Naive B cell (primary cell): Measurements from ENCODE around the gene GDAP1L1. TPM values are rescaled to one million over a fixed set of nuclear protein-coding genes. Genes with fewer than 3 reads are reported as not detected.
A peak's percentile ranks its signal among the peaks of the same experiment; 100 is the strongest.
"Not testable (repeated sequence)": the region's sequence is repeated elsewhere in the genome, so short reads cannot be mapped to it uniquely, and the experiment has no call there.

Source experiments
- ATAC-seq, 2 donors: fragments of 150-1000 bp; cut with Tn5 transposase; 2 replicates each; pipeline ENCODE4 v1.10.0; 2021; ENCODE audit warnings: low read depth in 2 of 2, mild to moderate bottlenecking in 2 of 2, moderate library complexity in 2 of 2
- DNase-seq: peaks from one replicate; pipeline ENCODE4 v3.0.0; 2022
- H3K27ac Mint-ChIP-seq, 6 donors: one replicate each; pipeline ENCODE4 v1.8.0; 2020 to 2022; ENCODE audit warnings: mild to moderate bottlenecking in 6 of 6, mixed read lengths in 6 of 6, moderate library complexity in 5 of 6, inconsistent platforms in 2 of 6
- H3K27me3 Mint-ChIP-seq, 3 donors: one replicate each; pipeline ENCODE4 v1.8.0; 2021 to 2022; ENCODE audit warnings: mixed read lengths in 3 of 3, mild to moderate bottlenecking in 1 of 3
- H3K36me3 Mint-ChIP-seq, 2 donors: one replicate each; pipeline ENCODE4 v1.8.0; 2020 to 2022; ENCODE audit warnings: mixed read lengths in 2 of 2, inconsistent platforms in 1 of 2, mild to moderate bottlenecking in 1 of 2
- H3K4me1 Mint-ChIP-seq, 3 donors: one replicate each; pipeline ENCODE4 v1.8.0; 2020 to 2022; ENCODE audit warnings: mixed read lengths in 3 of 3, inconsistent platforms in 1 of 3, mild to moderate bottlenecking in 1 of 3, moderate library complexity in 1 of 3
- H3K4me3 Mint-ChIP-seq, 8 donors: one replicate each; pipeline ENCODE4 v1.8.0; 2020 to 2022; ENCODE audit warnings: mild to moderate bottlenecking in 8 of 8, mixed read lengths in 8 of 8, moderate library complexity in 8 of 8, inconsistent platforms in 2 of 8
- H3K9me3 Mint-ChIP-seq, 7 donors: one replicate each; pipeline ENCODE4 v1.8.0; 2020 to 2022; ENCODE audit warnings: mixed read lengths in 7 of 7, mild to moderate bottlenecking in 5 of 7, inconsistent platforms in 2 of 7, moderate library complexity in 1 of 7
- polyA plus RNA-seq, 6 donors: library from polyadenylated mRNA; unstranded; fragments of 300-500 nt; fragmentation: Illumina TruSeq; gene quantifications; one replicate each; pipeline ENCODE4 v1.2.3, GENCODE V29; 2021; ENCODE audit warnings: low read depth in 6 of 6

GDAP1L1 gene
- polyA plus RNA-seq, 6 donors from 2014 or later, result not detected

GRCh38 chr20:44302736-44303135 lies 55.6 kb downstream of the GDAP1L1 start:
- Mint-ChIP-seq H3K4me1 (peaks cover 2 to 6% (median 4%) of the 10 kb centered on the region in 3 donors), H3K27me3 (no peaks in the 10 kb centered on the region), H3K27ac (peak overlapping the region in 1 of 6 donors; percentile 26), H3K9me3 (peaks cover 0 to 2% (median 0%) of the 10 kb centered on the region in 7 donors), H3K4me3 (no peak overlapping the region), H3K36me3 (peaks cover 0 to 6% of the 10 kb centered on the region in 2 donors)
- ATAC-seq, result no peak
- no peak for DNase-seq

DNA sequence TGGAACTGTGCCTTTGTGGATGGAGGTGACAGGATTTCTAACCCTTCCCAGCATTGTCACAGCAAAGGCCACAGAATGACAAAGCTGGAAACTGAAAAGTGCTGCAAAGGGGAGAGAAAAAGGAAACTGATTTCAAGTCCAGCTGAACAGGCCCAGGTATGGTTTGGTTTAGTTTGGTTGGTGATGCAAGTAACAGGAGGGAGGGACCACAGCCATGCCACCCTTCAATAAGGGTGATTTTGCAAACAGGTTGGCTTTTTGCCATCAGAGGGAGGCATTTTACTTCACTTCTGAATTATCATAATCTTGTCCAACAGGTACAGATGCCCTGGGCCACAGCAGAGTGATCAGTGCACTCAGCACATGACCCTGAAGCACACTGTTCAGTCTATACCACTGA lies 57.3 kb downstream of the GDAP1L1 start:
- Mint-ChIP-seq H3K4me1 (peaks cover 2 to 8% (median 7%) of the 10 kb centered on the region in 3 donors), H3K36me3 (peaks cover 0 to 6% of the 10 kb centered on the region in 2 donors), H3K9me3 (peaks cover 0 to 2% (median 0%) of the 10 kb centered on the region in 7 donors), H3K4me3 (no peak overlapping the region), H3K27ac (no peak overlapping the region), H3K27me3 (no peaks in the 10 kb centered on the region)
- DNase-seq (no peak), ATAC-seq (no peak)

DNA sequence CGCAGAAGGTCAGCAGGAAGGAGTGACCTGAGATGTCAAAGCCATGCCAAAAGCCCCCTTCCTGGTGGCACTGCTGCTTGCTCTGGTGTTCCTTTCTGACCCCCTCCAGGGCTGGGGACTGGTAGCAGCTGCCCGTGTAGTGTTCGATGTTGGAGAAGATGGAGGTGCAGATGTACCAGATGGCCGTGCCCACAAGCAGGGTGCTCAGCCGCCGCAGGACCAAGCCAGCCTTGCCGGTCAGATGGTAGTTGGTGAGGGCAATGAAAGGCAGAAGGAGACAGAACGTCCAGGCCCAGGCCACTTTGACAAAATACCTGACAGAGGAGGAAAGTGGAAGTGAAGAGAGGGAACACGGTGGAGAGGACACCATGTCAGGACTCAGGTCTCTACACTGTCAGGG lies 59.8 kb downstream of the GDAP1L1 start:
- H3K4me1 Mint-ChIP-seq, result peaks cover 7 to 27% (median 20%) of the 10 kb centered on the region in 3 donors
- no peaks in the 10 kb centered on the region for H3K9me3 Mint-ChIP-seq
- peak overlapping the region in 2 of 8 donors; percentile 58 to 61 for H3K4me3 Mint-ChIP-seq
- ATAC-seq, result no peak
- no peak for DNase-seq
- H3K27me3 Mint-ChIP-seq, result no peaks in the 10 kb centered on the region
- H3K27ac Mint-ChIP-seq, result no peak overlapping the region
- peaks cover 0 to 2% of the 10 kb centered on the region in 2 donors for H3K36me3 Mint-ChIP-seq

- peak overlapping the region; percentile 82 to 98 (median 94) for H3K4me3 Mint-ChIP-seq
- H3K27me3 Mint-ChIP-seq, result peaks cover 0 to 8% (median 3%) of the 10 kb centered on the region in 3 donors
- peaks cover 7 to 27% (median 19%) of the 10 kb centered on the region in 3 donors for H3K4me1 Mint-ChIP-seq
- no peaks in the 10 kb centered on the region for H3K9me3 Mint-ChIP-seq
- no peak for ATAC-seq
- no peak for DNase-seq
- peak overlapping the region in 5 of 6 donors; percentile 70 to 86 (median 79) for H3K27ac Mint-ChIP-seq
- H3K36me3 Mint-ChIP-seq, result no peaks in the 10 kb centered on the region
Observed at GRCh38 chr20:44309763-44310663, 62.9 kb downstream of the GDAP1L1 start.

DNA sequence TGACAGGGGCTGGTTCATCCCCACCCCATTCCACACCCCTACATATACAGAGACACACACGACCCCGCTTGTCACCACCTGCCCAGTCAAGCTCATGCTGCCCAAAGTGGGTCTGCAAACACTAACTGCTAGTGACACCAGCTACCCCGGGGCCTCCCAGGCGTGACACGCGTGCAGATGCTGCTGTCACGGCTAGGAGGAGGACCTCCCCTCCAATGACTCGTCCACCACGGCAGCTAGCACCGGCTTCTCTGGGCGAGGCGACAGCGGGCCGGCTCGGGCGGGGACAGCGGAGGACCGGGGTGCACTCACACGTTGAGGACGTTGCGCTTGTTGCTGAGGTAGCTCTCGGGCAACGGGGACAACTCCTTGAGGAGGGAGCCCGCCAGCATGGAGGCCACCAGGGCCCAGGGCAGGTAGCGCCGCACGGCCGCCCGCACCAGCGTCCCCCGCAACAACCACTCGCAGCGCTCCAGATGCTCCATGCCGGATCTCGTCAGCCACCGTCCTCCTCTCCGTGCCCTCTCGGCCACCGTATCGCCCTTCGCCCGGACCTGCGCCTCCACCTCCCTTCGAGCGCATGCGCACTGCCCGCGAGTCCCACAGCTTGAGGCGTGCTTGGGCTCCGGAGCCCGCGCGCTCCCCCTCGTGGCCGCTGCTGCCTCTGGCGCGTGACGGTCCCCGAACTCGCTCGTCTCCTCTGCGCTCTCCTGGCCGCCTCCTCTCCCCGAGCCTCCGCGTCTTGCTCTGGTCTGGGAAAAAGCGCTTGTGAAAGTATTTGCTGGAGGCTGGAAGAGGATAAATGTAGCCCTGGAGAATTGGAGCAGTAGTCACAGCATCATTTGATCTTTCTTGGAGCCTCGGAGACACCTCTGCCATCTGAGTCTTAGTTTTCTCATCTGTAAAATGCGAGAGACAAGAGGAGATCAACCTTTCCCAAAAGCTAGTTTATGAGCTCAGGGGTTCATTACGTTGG lies 63.8 kb downstream of the GDAP1L1 start, which contains the start of gene FITM2:
Gene FITM2 (minus strand): TSS at position 539 of the 976 bp plus-strand sequence. CDS start 54 bp downstream, at position 485.
- ATAC-seq, result peak; percentile 92 to 93
- Mint-ChIP-seq H3K9me3 (no peaks in the 10 kb centered on the region), H3K4me3 (peak within 1 kb of the TSS; percentile 82 to 98 (median 94)), H3K36me3 (no peaks in the 10 kb centered on the region), H3K27ac (peak within 1 kb of the TSS; percentile 67 to 99 (median 90)), H3K27me3 (peaks cover 0 to 9% (median 3%) of the 10 kb centered on the region in 3 donors), H3K4me1 (peaks cover 7 to 27% (median 19%) of the 10 kb centered on the region in 3 donors)
- peak; percentile 98 for DNase-seq

DNA sequence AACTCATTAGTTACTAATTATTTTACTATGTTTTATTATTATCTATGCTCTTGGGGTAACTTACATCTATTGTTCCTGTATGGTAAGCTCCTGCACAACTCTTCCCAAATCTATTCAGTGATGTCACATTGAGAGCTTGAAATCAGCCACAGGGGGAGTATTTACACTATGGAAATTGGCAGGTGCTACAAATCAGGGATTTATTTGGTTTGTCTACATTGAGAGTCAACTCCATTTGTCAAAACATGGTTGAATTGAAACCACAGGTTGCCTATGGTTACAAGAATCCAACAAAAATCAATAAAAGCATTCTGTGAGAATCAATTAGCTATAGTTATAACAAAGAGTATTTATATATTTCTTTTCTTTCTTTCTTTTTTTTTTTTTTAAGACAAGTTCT lies 67.8 kb downstream of the GDAP1L1 start:
- Mint-ChIP-seq H3K27ac (no peak overlapping the region), H3K4me3 (peak overlapping the region in 1 of 8 donors; percentile 36), H3K36me3 (no peaks in the 10 kb centered on the region), H3K4me1 (peaks cover 7 to 15% (median 12%) of the 10 kb centered on the region in 3 donors), H3K27me3 (peaks cover 8 to 27% (median 11%) of the 10 kb centered on the region in 3 donors), H3K9me3 (no peaks in the 10 kb centered on the region)
- no peak for DNase-seq
- no peak for ATAC-seq

DNA sequence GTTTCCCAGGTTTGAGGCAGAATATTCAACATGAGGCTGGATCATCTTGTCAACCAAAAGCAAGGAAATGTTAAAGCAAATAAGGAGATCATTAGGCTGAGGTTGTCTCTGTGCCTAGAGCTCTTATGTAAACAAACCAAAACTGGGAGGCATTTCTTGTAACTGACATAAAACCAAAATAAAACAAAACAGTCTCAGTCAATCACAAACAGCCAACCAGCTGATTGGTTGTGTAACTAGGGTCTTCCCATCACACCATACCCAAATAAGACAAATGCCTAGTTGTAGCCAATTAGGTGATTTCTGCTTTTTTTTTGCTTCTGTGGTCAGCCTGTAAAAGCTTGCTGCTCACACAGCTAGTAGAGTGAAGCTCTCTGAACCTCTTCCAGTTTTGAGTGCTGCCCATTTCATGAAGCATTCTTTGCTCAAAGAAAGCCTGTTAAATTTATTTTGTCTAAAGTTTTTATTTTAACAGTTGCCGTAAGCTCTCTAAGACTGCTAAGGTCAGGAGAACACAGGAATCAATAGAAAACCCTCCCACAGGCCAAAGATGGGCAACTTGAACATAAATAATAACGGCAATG lies 72.8 kb downstream of the GDAP1L1 start:
- Mint-ChIP-seq H3K4me1 (no peaks in the 10 kb centered on the region), H3K9me3 (peaks cover 0 to 4% (median 0%) of the 10 kb centered on the region in 7 donors), H3K27me3 (peaks cover 6 to 35% (median 18%) of the 10 kb centered on the region in 3 donors), H3K4me3 (no peak overlapping the region), H3K36me3 (no peaks in the 10 kb centered on the region), H3K27ac (no peak overlapping the region)
- ATAC-seq, result no peak
- DNase-seq, result no peak

GRCh38 chr20:44324343-44324742 lies 77.2 kb downstream of the GDAP1L1 start:
- Mint-ChIP-seq H3K27me3 (peaks cover 10 to 38% (median 25%) of the 10 kb centered on the region in 3 donors), H3K9me3 (peaks cover 0 to 4% (median 0%) of the 10 kb centered on the region in 7 donors), H3K27ac (no peak overlapping the region), H3K4me1 (peaks cover 0 to 5% (median 4%) of the 10 kb centered on the region in 3 donors), H3K36me3 (no peaks in the 10 kb centered on the region), H3K4me3 (no peak overlapping the region)
- ATAC-seq, result no peak
- no peak for DNase-seq

DNA sequence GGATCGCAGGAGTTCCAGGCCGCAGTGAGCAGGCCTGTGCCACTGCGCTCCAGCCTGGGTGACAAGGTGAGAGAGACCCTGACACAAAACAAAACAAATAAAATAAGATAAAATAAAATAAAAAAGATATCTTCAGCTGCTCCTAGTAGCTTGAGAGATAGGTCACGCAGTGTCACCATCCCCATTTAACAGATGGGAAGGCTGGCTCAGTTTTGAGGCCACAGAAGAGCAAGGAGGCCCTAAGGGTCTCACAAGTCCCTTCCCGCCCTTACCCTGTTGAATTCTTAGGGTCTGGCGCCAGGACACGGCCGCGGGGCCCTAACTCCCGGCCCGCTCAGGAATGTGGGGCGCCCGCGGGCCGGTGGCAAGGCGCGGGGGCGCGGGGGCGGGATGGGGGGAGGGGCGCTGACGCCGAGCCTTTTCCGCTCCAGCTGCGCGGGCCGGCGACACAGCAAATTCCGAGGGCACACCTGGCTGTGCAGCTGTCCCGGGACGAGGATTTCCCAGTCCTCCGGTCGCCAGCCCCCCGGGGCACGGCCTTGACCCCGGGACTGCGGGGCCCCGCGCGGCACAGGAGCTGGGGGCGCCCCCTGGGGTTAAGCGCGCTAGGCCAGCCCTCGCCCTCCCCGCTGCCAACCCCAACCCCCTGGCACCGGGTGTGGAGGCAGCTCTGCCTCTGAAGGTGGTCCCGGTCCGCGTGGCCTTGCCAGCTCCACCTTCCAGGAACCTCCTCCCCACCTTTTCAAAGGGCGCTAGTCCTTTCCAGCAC lies 79.5 kb downstream of the GDAP1L1 start:
- Mint-ChIP-seq H3K27ac (no peak overlapping the region), H3K4me1 (peaks cover 0 to 5% (median 4%) of the 10 kb centered on the region in 3 donors), H3K4me3 (peak overlapping the region in 6 of 8 donors; percentile 28 to 80 (median 56)), H3K9me3 (no peaks in the 10 kb centered on the region), H3K27me3 (peaks cover 10 to 50% (median 33%) of the 10 kb centered on the region in 3 donors), H3K36me3 (no peaks in the 10 kb centered on the region)
- ATAC-seq (no peak), DNase-seq (no peak)

DNA sequence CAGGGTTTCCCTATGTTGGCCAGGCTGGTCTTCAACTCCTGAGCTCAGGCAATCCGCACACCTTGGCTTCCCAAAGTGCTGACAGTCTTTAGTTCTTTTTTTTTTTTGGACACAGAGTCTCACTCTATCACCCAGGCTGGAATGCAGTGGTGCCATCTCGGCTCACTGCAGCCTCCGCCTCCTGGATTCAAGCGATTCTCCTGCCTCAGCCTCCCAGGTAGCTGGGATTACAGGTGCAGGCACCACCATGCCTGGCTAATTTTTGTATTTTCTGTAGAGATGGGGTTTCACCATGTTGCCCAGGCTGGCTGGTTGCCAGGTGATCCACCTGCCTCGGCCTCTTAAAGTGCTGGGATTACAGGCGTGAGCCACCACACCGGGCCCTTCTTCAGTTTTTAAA lies 80.6 kb downstream of the GDAP1L1 start:
- not testable (repeated sequence) for H3K9me3 Mint-ChIP-seq, H3K4me1 Mint-ChIP-seq, H3K27ac Mint-ChIP-seq, DNase-seq, H3K36me3 Mint-ChIP-seq, ATAC-seq
- Mint-ChIP-seq H3K4me3 (peak overlapping the region in 2 of 8 donors; percentile 35 to 37), H3K27me3 (peaks cover 10 to 46% (median 33%) of the 10 kb centered on the region in 3 donors)

DNA sequence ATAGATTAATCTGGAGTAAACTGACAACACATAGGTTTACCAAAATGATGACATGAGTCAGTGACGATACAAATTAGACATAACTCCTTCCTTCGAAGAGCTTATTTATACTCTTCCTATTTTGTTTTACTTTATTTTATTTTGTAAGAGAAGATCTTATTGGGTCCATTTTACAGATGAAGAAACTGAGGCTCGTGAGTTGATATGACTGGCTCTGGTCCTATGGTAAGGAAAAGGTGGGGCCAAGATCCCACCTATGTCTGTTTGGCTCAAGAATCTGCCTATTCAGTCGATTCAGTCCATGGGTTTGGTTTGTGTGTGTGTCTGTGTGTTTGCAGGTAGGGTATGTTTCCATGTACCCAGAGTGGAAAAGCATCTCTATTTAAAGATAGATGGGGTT lies 81.3 kb downstream of the GDAP1L1 start:
- H3K4me1 Mint-ChIP-seq, result peaks cover 0 to 5% (median 4%) of the 10 kb centered on the region in 3 donors
- no peaks in the 10 kb centered on the region for H3K36me3 Mint-ChIP-seq
- no peaks in the 10 kb centered on the region for H3K9me3 Mint-ChIP-seq
- peaks cover 12 to 46% (median 38%) of the 10 kb centered on the region in 3 donors for H3K27me3 Mint-ChIP-seq
- no peak overlapping the region for H3K4me3 Mint-ChIP-seq
- DNase-seq (no peak), ATAC-seq (no peak)
- peak overlapping the region in 1 of 6 donors; percentile 12 for H3K27ac Mint-ChIP-seq
